GM12874 (cell line): ENCODE measurements around the gene ADCK1.

Experiments used
- CTCF ChIP-seq: IDR thresholded peaks from 2 replicates; pipeline ENCODE4 v1.5.1; 2011; ENCODE audit warnings: low read depth, mild to moderate bottlenecking, control low read depth, low read length, moderate library complexity; ENCODE audit not compliant: insufficient read depth

Gene ADCK1

GRCh38 chr14:77844802-77845201, 44.9 kb downstream of the ADCK1 start:
- no peak for TF ChIP-seq CTCF

- TF ChIP-seq CTCF, result no peak
Measured at GRCh38 chr14:77848031-77848430, 48.1 kb downstream of the ADCK1 start.

GRCh38 chr14:77849711-77850110, 49.8 kb downstream of the ADCK1 start:
- TF ChIP-seq CTCF, result no peak

GRCh38 chr14:77853919-77854318, 54.0 kb downstream of the ADCK1 start:
- no peak for TF ChIP-seq CTCF

GRCh38 chr14:77856941-77857340, 57.0 kb downstream of the ADCK1 start:
- no peak for TF ChIP-seq CTCF

- TF ChIP-seq CTCF, result no peak
Measured at GRCh38 chr14:77859934-77860570, 60.1 kb downstream of the ADCK1 start.

GRCh38 chr14:77861201-77861600, 61.3 kb downstream of the ADCK1 start:
- TF ChIP-seq CTCF, result no peak

- peak; percentile 99 for TF ChIP-seq CTCF
Measured at GRCh38 chr14:77862154-77862786, 62.4 kb downstream of the ADCK1 start.
